ENCODE measurements around the gene ICA1L. TPM values are rescaled to one million over a fixed set of nuclear protein-coding genes. Genes with fewer than 3 reads are reported as not detected.

Gene ICA1L
- total and polyA plus RNA-seq, 2 of the 8 experiments (the other 6 are each of a cell fraction or from before 2014, with no cell fraction given), result 1.1 to 3.4 TPM

DNA sequence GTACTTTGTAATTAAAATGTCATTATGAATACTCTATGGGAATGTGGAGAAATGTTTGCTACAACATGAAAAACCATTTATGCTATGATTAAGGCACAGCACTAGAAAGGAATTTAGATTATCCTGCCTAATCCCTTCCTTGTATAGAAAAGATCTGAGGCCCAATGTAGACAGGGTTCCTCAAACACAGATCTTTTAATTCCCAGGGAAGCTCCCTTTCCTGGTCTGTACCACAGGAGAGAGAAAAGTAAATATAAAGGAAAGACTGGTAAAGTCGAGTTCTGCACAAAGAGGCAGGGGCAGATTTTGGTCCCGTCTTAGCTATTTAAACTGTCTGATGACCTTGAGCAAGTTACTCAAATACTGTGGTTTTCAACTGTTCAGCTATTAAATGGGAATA lies 84.7 kb downstream of the ICA1L start (continued):
- no peak for TF ChIP-seq CHD7 (IDR thresholded peaks at IDR 0.05; ENCODE audit: insufficient replicate concordance, low read length)
- no peak for TF ChIP-seq TBP (IDR thresholded peaks at IDR 0.05; ENCODE audit: low read depth, low read length)
- no peak for TF ChIP-seq EZH2 (IDR thresholded peaks at IDR 0.05; ENCODE audit: low read depth, low read length, severe bottlenecking)
- no peak for TF ChIP-seq BACH1 (IDR thresholded peaks at IDR 0.05; ENCODE audit: low read length)
- no peak for TF ChIP-seq TAF7 (optimal IDR thresholded peaks at IDR 0.05; ENCODE audit: borderline replicate concordance, low read depth, low read length)
- TF ChIP-seq NRF1 (IDR thresholded peaks at IDR 0.05; ENCODE audit: low read depth, low read length), result no peak
- TF ChIP-seq ZNF274 (IDR thresholded peaks at IDR 0.05; ENCODE audit: borderline replicate concordance, extremely low read depth, low read length), result no peak
- TF ChIP-seq BCL11A (IDR thresholded peaks at IDR 0.05; ENCODE audit: low read depth in 2 of 2, low read length in 2 of 2), result no peak
- no peak for TF ChIP-seq POLR2AphosphoS5 (IDR thresholded peaks at IDR 0.05; ENCODE audit: low read depth, low read length)
- TF ChIP-seq CTBP2 (IDR thresholded peaks at IDR 0.05; ENCODE audit: borderline replicate concordance, insufficient read depth, insufficient read length, low read length), result no peak
